Measurements from ENCODE around the gene ZNF219. TPM values are rescaled to one million over a fixed set of nuclear protein-coding genes. Genes with fewer than 3 reads are reported as not detected.

ZNF219 gene
- total RNA-seq, 1 donor from 2014 or later: 31.9 TPM

DNA sequence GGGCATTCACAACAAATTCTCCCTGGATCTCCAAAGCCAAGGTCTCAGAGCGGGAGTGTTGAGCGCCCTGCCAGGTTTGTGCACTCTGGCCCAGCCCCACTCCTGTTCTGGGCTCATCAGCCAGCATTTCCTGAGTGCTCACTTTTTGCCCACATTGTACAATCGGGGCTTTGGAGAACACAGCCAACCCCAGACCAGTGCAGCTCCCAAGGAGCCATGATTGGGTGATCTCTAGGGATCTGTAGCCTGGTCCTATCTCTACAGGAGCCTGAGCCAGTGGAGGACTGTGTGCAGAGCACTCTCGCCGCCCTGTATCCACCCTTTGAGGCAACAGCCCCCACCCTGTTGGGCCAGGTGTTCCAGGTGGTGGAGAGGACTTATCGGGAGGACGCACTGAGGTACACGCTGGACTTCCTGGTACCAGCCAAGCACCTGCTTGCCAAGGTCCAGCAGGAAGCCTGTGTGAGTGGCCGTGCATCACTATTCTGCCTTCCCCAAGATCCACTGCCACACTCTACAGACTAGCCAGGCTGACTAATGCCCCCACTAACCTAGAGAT is 25.6 kb downstream of the ZNF219 start:
- H3K27ac ChIP-seq (ENCODE audit: low read depth, low read length): peak overlapping the region; percentile 97
- H3K4me1 Mint-ChIP-seq (ENCODE audit: low read depth, unreplicated experiment): peaks cover 21% of the 10 kb centered on the region
- peaks cover 21% of the 10 kb centered on the region for H3K36me3 Mint-ChIP-seq (ENCODE audit: low read depth, unreplicated experiment)

GRCh38 chr14:21072031-21072473 is 26.4 kb downstream of the ZNF219 start:
- Mint-ChIP-seq H3K4me1 (ENCODE audit: low read depth, unreplicated experiment) (peaks cover 26% of the 10 kb centered on the region), H3K36me3 (ENCODE audit: low read depth, unreplicated experiment) (peaks cover 21% of the 10 kb centered on the region), H3K27ac (ENCODE audit: unreplicated experiment) (peak overlapping the region; percentile 98), H3K9me3 (ENCODE audit: unreplicated experiment) (no peaks in the 10 kb centered on the region), H3K27me3 (ENCODE audit: low read depth, unreplicated experiment) (no peaks in the 10 kb centered on the region), H3K4me3 (ENCODE audit: unreplicated experiment) (peak overlapping the region; percentile 94)
- H4K20me1 ChIP-seq (ENCODE audit: insufficient read depth, low read length): peaks cover 49% of the 10 kb centered on the region
- no peak for TF ChIP-seq EZH2 (IDR thresholded peaks at IDR 0.05; ENCODE audit: insufficient read depth, low read length)
- TF ChIP-seq, protein P1, sequence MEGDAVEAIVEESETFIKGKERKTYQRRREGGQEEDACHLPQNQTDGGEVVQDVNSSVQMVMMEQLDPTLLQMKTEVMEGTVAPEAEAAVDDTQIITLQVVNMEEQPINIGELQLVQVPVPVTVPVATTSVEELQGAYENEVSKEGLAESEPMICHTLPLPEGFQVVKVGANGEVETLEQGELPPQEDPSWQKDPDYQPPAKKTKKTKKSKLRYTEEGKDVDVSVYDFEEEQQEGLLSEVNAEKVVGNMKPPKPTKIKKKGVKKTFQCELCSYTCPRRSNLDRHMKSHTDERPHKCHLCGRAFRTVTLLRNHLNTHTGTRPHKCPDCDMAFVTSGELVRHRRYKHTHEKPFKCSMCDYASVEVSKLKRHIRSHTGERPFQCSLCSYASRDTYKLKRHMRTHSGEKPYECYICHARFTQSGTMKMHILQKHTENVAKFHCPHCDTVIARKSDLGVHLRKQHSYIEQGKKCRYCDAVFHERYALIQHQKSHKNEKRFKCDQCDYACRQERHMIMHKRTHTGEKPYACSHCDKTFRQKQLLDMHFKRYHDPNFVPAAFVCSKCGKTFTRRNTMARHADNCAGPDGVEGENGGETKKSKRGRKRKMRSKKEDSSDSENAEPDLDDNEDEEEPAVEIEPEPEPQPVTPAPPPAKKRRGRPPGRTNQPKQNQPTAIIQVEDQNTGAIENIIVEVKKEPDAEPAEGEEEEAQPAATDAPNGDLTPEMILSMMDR (IDR thresholded peaks at IDR 0.05; ENCODE audit: insufficient read depth, low read depth, low read length): no peak
- no peak overlapping the region for H2AFZ ChIP-seq (ENCODE audit: low read depth, low read length)
- H3K9me3 ChIP-seq (ENCODE audit: insufficient read depth, low read depth, low read length): no peaks in the 10 kb centered on the region
- H3K36me3 ChIP-seq (ENCODE audit: insufficient read depth, low read length): peaks cover 31% of the 10 kb centered on the region
- H3K79me2 ChIP-seq (ENCODE audit: insufficient read depth, low read length): peaks cover 49% of the 10 kb centered on the region
- peak overlapping the region; percentile 97 for H3K27ac ChIP-seq (ENCODE audit: low read depth, low read length)
- DNase-seq (ENCODE audit: low read depth) (peak; percentile 68), FAIRE-seq (peak; percentile 67)
- peak overlapping the region; percentile 98 for H3K9ac ChIP-seq (ENCODE audit: low read length)
- H3K4me2 ChIP-seq (ENCODE audit: low read length): peak overlapping the region; percentile 99
- peak overlapping the region; percentile 62 for H3K4me3 ChIP-seq (ENCODE audit: insufficient read depth, low read depth, low read length)
- peaks cover 32% of the 10 kb centered on the region for H3K4me1 ChIP-seq (ENCODE audit: insufficient read depth, low read length)
- H3K27me3 ChIP-seq (ENCODE audit: insufficient read depth, low read length): no peaks in the 10 kb centered on the region

More for the DNA sequence above, 25.6 kb downstream of the ZNF219 start:
- peaks cover 38% of the 10 kb centered on the region for H3K36me3 ChIP-seq (ENCODE audit: insufficient read depth, low read length)
- Mint-ChIP-seq H3K4me3 (ENCODE audit: unreplicated experiment) (peak overlapping the region; percentile 94), H3K27me3 (ENCODE audit: low read depth, unreplicated experiment) (no peaks in the 10 kb centered on the region), H3K27ac (ENCODE audit: unreplicated experiment) (peak overlapping the region; percentile 98), H3K9me3 (ENCODE audit: unreplicated experiment) (no peaks in the 10 kb centered on the region)
- no peaks in the 10 kb centered on the region for H3K9me3 ChIP-seq (ENCODE audit: insufficient read depth, low read depth, low read length)
- no peaks in the 10 kb centered on the region for H3K27me3 ChIP-seq (ENCODE audit: insufficient read depth, low read length)
- DNase-seq (ENCODE audit: low read depth) (no peak), FAIRE-seq (no peak)
- TF ChIP-seq, protein P1 (IDR thresholded peaks at IDR 0.05; ENCODE audit: insufficient read depth, low read depth, low read length): no peak
- TF ChIP-seq EZH2 (IDR thresholded peaks at IDR 0.05; ENCODE audit: insufficient read depth, low read length): no peak
- peak overlapping the region; percentile 62 for H3K4me3 ChIP-seq (ENCODE audit: insufficient read depth, low read depth, low read length)
- H3K9ac ChIP-seq (ENCODE audit: low read length): peak overlapping the region; percentile 98
- peaks cover 49% of the 10 kb centered on the region for H3K79me2 ChIP-seq (ENCODE audit: insufficient read depth, low read length)
- H3K4me1 ChIP-seq (ENCODE audit: insufficient read depth, low read length): peaks cover 32% of the 10 kb centered on the region
- peak overlapping the region; percentile 99 for H3K4me2 ChIP-seq (ENCODE audit: low read length)
- H2AFZ ChIP-seq (ENCODE audit: low read depth, low read length): no peak overlapping the region
- peaks cover 57% of the 10 kb centered on the region for H4K20me1 ChIP-seq (ENCODE audit: insufficient read depth, low read length)
